ENCODE data around the gene RAB11B.

- TF ChIP-seq POLR2A (IDR thresholded peaks at IDR 0.05; ENCODE audit: low read length) = no peak
- TF ChIP-seq GATA1 (IDR thresholded peaks at IDR 0.05; ENCODE audit: low read depth, low read length) = no peak
Observed at GRCh38 chr19:8441725-8442544, 51.8 kb downstream of the RAB11B start.
